ENCODE data around the gene ERGIC3. TPM values are rescaled to one million over a fixed set of nuclear protein-coding genes. Genes with fewer than 3 reads are reported as not detected.

ERGIC3 gene
- total and polyA plus RNA-seq, 2 of the 4 experiments (the other 2 are of a cell fraction) = 434 to 438 TPM

GRCh38 chr20:35547329-35547728 lies 5.5 kb downstream of the ERGIC3 start:
- H3K27ac ChIP-seq (ENCODE audit: insufficient read depth, low read length) = no peak overlapping the region
- ATAC-seq (ENCODE audit: low read depth) (no peak), DNase-seq (no peak)
- H2BK5ac ChIP-seq (ENCODE audit: low read depth, low read length, poor library complexity, severe bottlenecking) = no peak overlapping the region
- H3K14ac ChIP-seq (replicated peaks; ENCODE audit: low read depth, low read length) = no peak overlapping the region
- ChIA-PET POLR2A (ENCODE audit: unreplicated experiment) (no interaction called here), CTCF (interaction anchor here (0.6 kb wide), 1 partner anchor 332 kb away, joined by 3 read pairs; no protein-coding TSS in a partner anchor)
- no peak overlapping the region for H3K4me3 ChIP-seq (ENCODE audit: insufficient read depth, low read depth, low read length)
- no peak overlapping the region for H3K56ac ChIP-seq (ENCODE audit: extremely low read depth, insufficient read depth, low read length)
- no peak overlapping the region for H3K23ac ChIP-seq (ENCODE audit: low read depth, low read length)
- H2BK15ac ChIP-seq (ENCODE audit: low read depth, low read length) = no peak overlapping the region
- no peak overlapping the region for H3K18ac ChIP-seq (ENCODE audit: low read depth, low read length)
- H4K91ac ChIP-seq (ENCODE audit: insufficient read depth, low read depth, low read length) = no peak overlapping the region
- H4K5ac ChIP-seq (ENCODE audit: low read depth, low read length) = no peak overlapping the region
- no peaks in the 10 kb centered on the region for H3K9me3 ChIP-seq (ENCODE audit: control insufficient read depth, insufficient read depth, low read length)
- intact Hi-C loops (cut with micrococcal nuclease) (no loop called here), in situ Hi-C loops (cut with MboI; ENCODE audit: low sequenced_read_pairs) (no loop called here), dilution Hi-C loops (cut with HindIII; ENCODE audit: low sequenced_read_pairs, unreplicated experiment) (no loop called here)
- no CpG with 5 or more reads among the region's 9 CpGs for WGBS, 2 experiments (ENCODE audit: extremely low coverage in 2 of 2, insufficient read length in 1 of 2)
- peaks cover 47% of the 10 kb centered on the region for H3K36me3 ChIP-seq (ENCODE audit: control insufficient read depth, insufficient read depth, low read length)
- H2BK120ac ChIP-seq (ENCODE audit: low read depth, low read length) = no peak overlapping the region
- no peak overlapping the region for H2AK9ac ChIP-seq (replicated peaks; ENCODE audit: low read depth, low read length, poor library complexity)
- H3K9me1 ChIP-seq (ENCODE audit: insufficient read depth, low read length) = peaks cover 12% of the 10 kb centered on the region
- peaks cover 9 to 45% of the 10 kb centered on the region in 2 experiments for H3K79me1 ChIP-seq (ENCODE audit: low read depth in 1 of 2, low read length in 2 of 2)
- H4K8ac ChIP-seq (ENCODE audit: low read depth in 2 of 2, low read length in 2 of 2) = no peak overlapping the region
- no peak overlapping the region for H2BK20ac ChIP-seq (ENCODE audit: low read depth, low read length)
- no peak overlapping the region for H2AFZ ChIP-seq (replicated peaks; ENCODE audit: low read length, poor library complexity)
- TF ChIP-seq RFX5 (IDR thresholded peaks at IDR 0.05; ENCODE audit: low read depth, low read length) = no peak
- no peak for TF ChIP-seq USF2 (IDR thresholded peaks at IDR 0.05; ENCODE audit: low read depth, low read length)
- no peak for TF ChIP-seq MXI1 (IDR thresholded peaks at IDR 0.05; ENCODE audit: borderline replicate concordance, low read depth, low read length)
- TF ChIP-seq ELK1 (IDR thresholded peaks at IDR 0.05; ENCODE audit: borderline replicate concordance, low read depth, low read length) = no peak
- no peak for TF ChIP-seq SMC3 (IDR thresholded peaks at IDR 0.05; ENCODE audit: low read depth, low read length)
- H3K4me2 ChIP-seq (ENCODE audit: low read depth, low read length) = no peak overlapping the region
- no peaks in the 10 kb centered on the region for H3K27me3 ChIP-seq (ENCODE audit: control insufficient read depth, insufficient read depth, low read length)
- H4K20me1 ChIP-seq (ENCODE audit: insufficient read depth, low read length) = peaks cover 4% of the 10 kb centered on the region; the same call in 1 of the 2 replicates
- no peak overlapping the region for H3K4ac ChIP-seq (ENCODE audit: low read depth, low read length)
- no peak overlapping the region for H2AK5ac ChIP-seq (ENCODE audit: low read depth, low read length)
- no TSS peak for BruUV-seq (replicated peaks)
- no peak overlapping the region for H3K9ac ChIP-seq (ENCODE audit: low read depth, low read length)
- peaks cover 4% of the 10 kb centered on the region for H3K4me1 ChIP-seq (ENCODE audit: control insufficient read depth, insufficient read depth, low read length)

Data from IMR-90 (cell line).